PC-3 (cell line): Measurements from ENCODE around the gene TMEM171. TPM values are rescaled to one million over a fixed set of nuclear protein-coding genes. Genes with fewer than 3 reads are reported as not detected.

Experiments used
- ATAC-seq: fragments of 200-7000 bp; cut with Tn5 transposase; 2 replicates; pipeline ENCODE4 v1.9.1; 2020; ENCODE audit warnings: mild to moderate bottlenecking, moderate library complexity
- BruUV-seq: library from RNA; stranded (reverse); fragments of 400-500 nt; replicated peaks from 2 replicates; lab custom pipeline; 2021; lab: Mats Ljungman, UMichigan
- CTCF ChIA-PET: fragments of 300-600 bp; sonication (Branson Sonifier 250); formaldehyde crosslinking; loops from one replicate; lab custom pipeline; 2022; ENCODE audit warnings: antibody characterized with exemption; lab: Charles Lee
- POLR2A ChIA-PET: fragments of 300-600 bp; sonication (Branson Sonifier 250); formaldehyde crosslinking; loops from one replicate; lab custom pipeline; 2022; ENCODE audit warnings: antibody characterized with exemption; ENCODE audit not compliant: unreplicated experiment; lab: Charles Lee
- DNase-seq: peaks from one replicate; pipeline ENCODE4 v3.0.0-alpha.2; 2015
- H2AFZ ChIP-seq: fragments of 300-600 bp; sonication (generic); 2 replicates; pipeline ENCODE4 v1.6.0; 2016; ENCODE audit warnings: antibody characterized with exemption, low read length
- H3F3A ChIP-seq: fragments of 300-600 bp; sonication (generic); one replicate; pipeline ENCODE4 v1.6.0; 2017; ENCODE audit warnings: antibody characterized with exemption, low read length, control low read depth, mild to moderate bottlenecking; ENCODE audit not compliant: unreplicated experiment
- H3K27ac ChIP-seq: fragments of 300-600 bp; sonication (generic); 2 replicates; pipeline ENCODE4 v1.5.1; 2016; ENCODE audit warnings: mild to moderate bottlenecking, low read length
- H3K27me3 ChIP-seq: fragments of 300-600 bp; sonication (generic); 2 replicates; pipeline ENCODE4 v1.6.1; 2016; ENCODE audit warnings: low read length, mixed read lengths
- H3K36me3 ChIP-seq: fragments of 300-600 bp; sonication (generic); 2 replicates; pipeline ENCODE4 v1.6.1; 2016; ENCODE audit warnings: low read depth, mixed run types, low read length, mixed read lengths
- H3K4me1 ChIP-seq: fragments of 300-600 bp; sonication (generic); 2 replicates; pipeline ENCODE4 v1.5.1; 2016; ENCODE audit warnings: low read length; ENCODE audit not compliant: insufficient read depth
- H3K4me2 ChIP-seq: fragments of 300-600 bp; sonication (generic); 2 replicates; pipeline ENCODE4 v1.6.0; 2016; ENCODE audit warnings: low read length
- H3K4me3 ChIP-seq: fragments of 300-600 bp; sonication (generic); 2 replicates; pipeline ENCODE4 v1.5.1; 2016; ENCODE audit warnings: mild to moderate bottlenecking, low read length, mixed read lengths
- H3K79me2 ChIP-seq: fragments of 300-600 bp; sonication (generic); 2 replicates; pipeline ENCODE4 v1.6.1; 2017; ENCODE audit warnings: low read length, mixed read lengths
- H3K9ac ChIP-seq: fragments of 300-600 bp; sonication (generic); 2 replicates; pipeline ENCODE4 v1.6.0; 2016; ENCODE audit warnings: mild to moderate bottlenecking, low read length
- H3K9me2 ChIP-seq: fragments of 300-600 bp; sonication (generic); replicated peaks from 2 replicates; pipeline ENCODE4 v1.6.1; 2016; ENCODE audit warnings: mixed run types, low read length, mixed read lengths
- H3K9me3 ChIP-seq: fragments of 300-600 bp; sonication (generic); 2 replicates; pipeline ENCODE4 v1.6.1; 2016; ENCODE audit warnings: low read length, mixed read lengths
- H4K20me1 ChIP-seq: fragments of 300-600 bp; sonication (generic); 2 replicates; pipeline ENCODE4 v1.6.1; 2016; ENCODE audit warnings: low read length, mixed read lengths
- CTCF ChIP-seq: fragments of 300-600 bp; sonication (generic); conservative IDR thresholded peaks from 2 replicates; pipeline ENCODE4 v1.5.1; 2017; ENCODE audit warnings: antibody characterized with exemption, low read depth, mild to moderate bottlenecking, low read length
- EZH2 ChIP-seq: fragments of 300-600 bp; sonication (generic); IDR thresholded peaks from one replicate; pipeline ENCODE4 v1.6.1; 2017; ENCODE audit warnings: antibody characterized with exemption, mild to moderate bottlenecking, low read length; ENCODE audit not compliant: unreplicated experiment
- EZH2phosphoT487 ChIP-seq: fragments of 300-600 bp; sonication (generic); IDR thresholded peaks from 2 replicates; pipeline ENCODE4 v1.6.1; 2018; ENCODE audit warnings: mild to moderate bottlenecking, antibody characterized with exemption, low read length, borderline replicate concordance
- intact Hi-C: fragments of 100-400 bp; cut with micrococcal nuclease; formaldehyde crosslinking; loops from 2 replicates; pipeline ENCODE4 v1.9.0; 2023
- total RNA-seq: library from RNA; depleted of rRNA; stranded (reverse); fragments of >200 nt; gene quantifications from 2 replicates; pipeline ENCODE4 v1.2.3, GENCODE V29; 2014

The TMEM171 gene
- total RNA-seq, 1 experiment from 2014 or later = 1.8 TPM

GRCh38 chr5:73137563-73138530, 17.5 kb downstream of the TMEM171 start:
- BruUV-seq = no TSS peak
- CTCF ChIA-PET = no interaction called here
- Histone ChIP-seq H3K27me3 (no peaks in the 10 kb centered on the region), H4K20me1 (no peaks in the 10 kb centered on the region), H3K4me1 (no peaks in the 10 kb centered on the region), H3F3A (no peaks in the 10 kb centered on the region), H3K79me2 (no peaks in the 10 kb centered on the region), H3K9me3 (no peaks in the 10 kb centered on the region), H2AFZ (no peak overlapping the region), H3K4me2 (no peak overlapping the region), H3K4me3 (no peak overlapping the region), H3K9me2 (no peaks in the 10 kb centered on the region), H3K27ac (no peak overlapping the region), H3K9ac (no peak overlapping the region), H3K36me3 (no peaks in the 10 kb centered on the region)
- TF ChIP-seq EZH2phosphoT487 (no peak), EZH2 (no peak), CTCF (no peak)
- POLR2A ChIA-PET = no interaction called here
- DNase-seq (no peak), ATAC-seq (no peak)
- intact Hi-C loops = no loop called here

GRCh38 chr5:73139485-73139884, 19.1 kb downstream of the TMEM171 start:
- Histone ChIP-seq H3K79me2 (no peaks in the 10 kb centered on the region), H3F3A (no peaks in the 10 kb centered on the region), H3K4me3 (no peak overlapping the region), H3K4me2 (no peak overlapping the region), H3K9ac (no peak overlapping the region), H2AFZ (no peak overlapping the region), H3K27me3 (no peaks in the 10 kb centered on the region), H3K9me3 (no peaks in the 10 kb centered on the region), H4K20me1 (no peaks in the 10 kb centered on the region), H3K4me1 (no peaks in the 10 kb centered on the region), H3K27ac (no peak overlapping the region), H3K9me2 (no peaks in the 10 kb centered on the region), H3K36me3 (no peaks in the 10 kb centered on the region)
- ChIA-PET CTCF (no interaction called here), POLR2A (no interaction called here)
- no TSS peak for BruUV-seq
- intact Hi-C loops = no loop called here
- ATAC-seq (no peak), DNase-seq (no peak)
- TF ChIP-seq EZH2phosphoT487 (no peak), CTCF (no peak), EZH2 (no peak)

GRCh38 chr5:73140801-73141200, 20.4 kb downstream of the TMEM171 start:
- no TSS peak for BruUV-seq
- ATAC-seq = no peak
- H4K20me1 ChIP-seq = no peaks in the 10 kb centered on the region

More at GRCh38 chr5:73140801-73141200, 20.4 kb downstream of the TMEM171 start:
- Histone ChIP-seq H3K79me2 (no peaks in the 10 kb centered on the region), H3K27ac (no peak overlapping the region), H3K9ac (no peak overlapping the region), H3K4me1 (no peaks in the 10 kb centered on the region), H3F3A (no peaks in the 10 kb centered on the region), H3K27me3 (no peaks in the 10 kb centered on the region), H3K36me3 (no peaks in the 10 kb centered on the region), H3K9me3 (no peaks in the 10 kb centered on the region), H3K4me3 (no peak overlapping the region), H3K9me2 (no peaks in the 10 kb centered on the region), H2AFZ (no peak overlapping the region), H3K4me2 (no peak overlapping the region)
- intact Hi-C loops = no loop called here
- ChIA-PET POLR2A (no interaction called here), CTCF (no interaction called here)
- no peak for TF ChIP-seq EZH2
- TF ChIP-seq CTCF = no peak
- TF ChIP-seq EZH2phosphoT487 = no peak
- no peak for DNase-seq
